Type B pancreatic cell (in vitro differentiated cells): Measurements from ENCODE around the gene ARHGAP40. TPM values are rescaled to one million over a fixed set of nuclear protein-coding genes. Genes with fewer than 3 reads are reported as not detected.

Experiments used
- DNase-seq: peaks from one replicate; pipeline ENCODE4 v3.0.0; 2021; ENCODE audit warnings: mixed read lengths; ENCODE audit not compliant: unreplicated experiment; ENCODE audit errors: extremely low spot score
- H3K27ac Mint-ChIP-seq: 2 replicates; pipeline ENCODE4 v1.8.0; 2021; ENCODE audit warnings: mild to moderate bottlenecking, mixed read lengths
- H3K27me3 Mint-ChIP-seq: 2 replicates; pipeline ENCODE4 v1.8.0; 2021; ENCODE audit warnings: mixed read lengths
- H3K36me3 Mint-ChIP-seq: 2 replicates; pipeline ENCODE4 v1.8.0; 2021; ENCODE audit warnings: mixed read lengths
- H3K4me1 Mint-ChIP-seq: one replicate; pipeline ENCODE4 v1.8.0; 2021; ENCODE audit warnings: mixed read lengths; ENCODE audit not compliant: unreplicated experiment
- H3K4me3 Mint-ChIP-seq: 2 replicates; pipeline ENCODE4 v1.8.0; 2021; ENCODE audit warnings: mild to moderate bottlenecking, mixed read lengths
- H3K9me3 Mint-ChIP-seq: 2 replicates; pipeline ENCODE4 v1.8.0; 2021; ENCODE audit warnings: mixed read lengths
- total RNA-seq: library from RNA; stranded (reverse); gene quantifications from 2 replicates; pipeline ENCODE4 v1.2.1, GENCODE V29; 2021; ENCODE audit warnings: low replicate concordance
- TF ChIP-seq, protein P1 (sequence below): fragments of 200-600 bp; sonication (generic); conservative IDR thresholded peaks from 2 replicates; pipeline ENCODE4 v1.5.0; 2021; ENCODE audit warnings: antibody characterized with exemption, mild to moderate bottlenecking

Gene ARHGAP40
- total RNA-seq, 1 donor from 2014 or later: 1.7 TPM

DNA sequence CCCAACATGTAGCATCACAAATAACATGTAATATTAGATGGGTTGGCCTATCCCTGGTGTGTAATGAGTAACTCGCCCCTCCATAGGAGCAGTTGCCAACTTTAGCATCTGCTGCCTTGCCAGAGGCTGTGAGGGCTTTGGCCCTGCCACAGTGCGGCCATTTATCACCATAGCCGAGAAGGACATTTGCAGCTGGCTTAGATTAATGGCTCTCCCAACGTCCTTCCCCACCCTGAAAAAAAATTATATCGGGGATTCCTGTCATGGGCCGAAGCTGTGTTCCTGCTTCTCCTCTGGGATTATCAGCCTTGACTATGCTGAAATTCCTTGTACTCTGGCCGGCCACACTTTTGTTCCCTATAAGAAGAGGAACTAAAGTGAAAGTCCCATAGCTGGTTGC, 28.2 kb upstream of the ARHGAP40 start:
- DNase-seq: no peak
- H3K27me3 Mint-ChIP-seq: no peaks in the 10 kb centered on the region
- TF ChIP-seq, protein P1, sequence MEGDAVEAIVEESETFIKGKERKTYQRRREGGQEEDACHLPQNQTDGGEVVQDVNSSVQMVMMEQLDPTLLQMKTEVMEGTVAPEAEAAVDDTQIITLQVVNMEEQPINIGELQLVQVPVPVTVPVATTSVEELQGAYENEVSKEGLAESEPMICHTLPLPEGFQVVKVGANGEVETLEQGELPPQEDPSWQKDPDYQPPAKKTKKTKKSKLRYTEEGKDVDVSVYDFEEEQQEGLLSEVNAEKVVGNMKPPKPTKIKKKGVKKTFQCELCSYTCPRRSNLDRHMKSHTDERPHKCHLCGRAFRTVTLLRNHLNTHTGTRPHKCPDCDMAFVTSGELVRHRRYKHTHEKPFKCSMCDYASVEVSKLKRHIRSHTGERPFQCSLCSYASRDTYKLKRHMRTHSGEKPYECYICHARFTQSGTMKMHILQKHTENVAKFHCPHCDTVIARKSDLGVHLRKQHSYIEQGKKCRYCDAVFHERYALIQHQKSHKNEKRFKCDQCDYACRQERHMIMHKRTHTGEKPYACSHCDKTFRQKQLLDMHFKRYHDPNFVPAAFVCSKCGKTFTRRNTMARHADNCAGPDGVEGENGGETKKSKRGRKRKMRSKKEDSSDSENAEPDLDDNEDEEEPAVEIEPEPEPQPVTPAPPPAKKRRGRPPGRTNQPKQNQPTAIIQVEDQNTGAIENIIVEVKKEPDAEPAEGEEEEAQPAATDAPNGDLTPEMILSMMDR: no peak
- no peaks in the 10 kb centered on the region for H3K4me1 Mint-ChIP-seq
- H3K36me3 Mint-ChIP-seq: peaks cover 35% of the 10 kb centered on the region
- H3K27ac Mint-ChIP-seq: no peak overlapping the region
- no peak overlapping the region for H3K4me3 Mint-ChIP-seq
- H3K9me3 Mint-ChIP-seq: no peaks in the 10 kb centered on the region

DNA sequence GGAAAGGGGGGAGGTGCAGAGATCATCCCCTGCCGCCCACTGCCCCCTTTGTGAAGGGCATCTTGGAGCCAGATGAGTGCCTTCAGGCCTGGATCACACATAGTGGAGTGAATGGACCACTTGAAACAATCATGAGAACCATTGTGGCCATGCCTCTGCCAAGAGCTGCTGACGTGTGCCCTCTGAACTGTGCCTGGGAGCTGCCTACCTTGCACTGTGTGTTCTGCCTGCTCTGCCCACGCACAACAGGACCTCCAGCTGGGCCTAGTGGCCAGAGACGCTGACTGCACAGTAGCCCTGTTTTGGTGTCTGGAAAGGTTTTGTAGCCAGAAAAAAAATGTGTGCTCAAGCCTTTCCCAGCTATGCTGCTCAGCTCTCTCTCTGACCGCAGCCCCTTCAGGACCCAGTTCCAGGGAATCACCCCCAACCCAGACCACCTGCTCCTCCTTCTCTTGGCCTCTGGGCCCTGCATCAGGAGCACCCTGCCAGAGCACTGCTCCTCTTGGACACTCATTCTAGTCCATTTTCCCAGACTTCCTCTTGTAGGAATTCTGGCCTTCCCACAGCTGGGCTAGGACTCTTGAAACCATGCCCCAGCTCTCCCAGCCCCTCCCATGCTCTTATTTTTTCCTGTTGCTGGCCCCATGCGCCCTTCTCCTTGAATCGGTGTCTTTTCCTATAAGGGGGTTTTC, 22.2 kb upstream of the ARHGAP40 start:
- TF ChIP-seq, protein P1: no peak
- no peak overlapping the region for H3K27ac Mint-ChIP-seq
- no peaks in the 10 kb centered on the region for H3K27me3 Mint-ChIP-seq
- H3K36me3 Mint-ChIP-seq: peaks cover 15% of the 10 kb centered on the region
- no peak for DNase-seq
- no peak overlapping the region for H3K4me3 Mint-ChIP-seq
- no peaks in the 10 kb centered on the region for H3K4me1 Mint-ChIP-seq
- no peaks in the 10 kb centered on the region for H3K9me3 Mint-ChIP-seq

DNA sequence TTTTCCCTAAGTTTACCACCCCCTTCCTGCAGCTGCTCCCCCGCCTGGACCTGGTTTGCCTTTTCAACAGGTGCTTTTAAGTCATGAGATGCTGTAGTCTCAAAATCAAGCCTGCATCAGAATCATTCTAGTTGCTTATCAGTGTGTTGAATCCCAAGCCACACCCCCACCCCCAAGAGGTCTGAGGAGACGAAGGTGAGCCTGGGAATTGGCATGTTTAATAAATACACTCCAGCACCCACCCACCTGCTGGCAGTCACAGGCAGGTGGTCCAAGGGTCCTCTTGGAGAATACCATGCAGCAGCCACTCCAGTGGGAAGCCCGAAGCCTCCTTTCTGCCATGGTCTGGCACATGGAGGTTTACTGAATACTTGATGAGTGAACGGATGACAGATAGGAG, 21.7 kb upstream of the ARHGAP40 start:
- Mint-ChIP-seq H3K9me3 (no peaks in the 10 kb centered on the region), H3K27ac (no peak overlapping the region), H3K4me3 (no peak overlapping the region), H3K27me3 (no peaks in the 10 kb centered on the region), H3K4me1 (no peaks in the 10 kb centered on the region), H3K36me3 (peaks cover 11% of the 10 kb centered on the region)
- TF ChIP-seq, protein P1: no peak
- no peak for DNase-seq

DNA sequence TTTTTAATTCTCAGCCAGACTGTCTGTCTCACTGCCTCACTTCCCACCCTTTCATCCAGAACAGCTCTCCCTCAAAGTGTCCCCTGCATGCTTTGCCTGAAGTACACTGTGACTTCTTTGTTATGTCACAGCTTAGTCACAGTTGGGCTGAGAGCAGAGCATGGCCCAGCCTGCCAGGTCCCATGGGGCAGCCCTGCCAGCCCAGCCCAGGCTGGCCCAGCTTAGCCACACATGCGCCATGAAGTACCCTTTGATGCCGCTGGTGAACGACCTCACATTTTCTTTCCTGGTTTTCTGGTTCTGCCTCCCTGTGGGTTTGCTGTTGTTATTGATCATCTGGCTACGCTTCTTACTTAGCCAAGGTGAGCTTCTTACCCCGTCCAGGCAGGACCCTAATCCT, 20.6 kb upstream of the ARHGAP40 start, which contains the start of gene ADIG:
ADIG (plus strand) TSS at position 185 of the 400 bp plus-strand sequence; CDS start at position 239, 54 bp downstream.
- Mint-ChIP-seq H3K4me3 (no peak within 1 kb of the TSS), H3K27ac (no peak within 1 kb of the TSS), H3K9me3 (no peaks in the 10 kb centered on the region), H3K36me3 (peaks cover 7% of the 10 kb centered on the region), H3K4me1 (no peaks in the 10 kb centered on the region), H3K27me3 (no peaks in the 10 kb centered on the region)
- TF ChIP-seq, protein P1: no peak
- DNase-seq: no peak

DNA sequence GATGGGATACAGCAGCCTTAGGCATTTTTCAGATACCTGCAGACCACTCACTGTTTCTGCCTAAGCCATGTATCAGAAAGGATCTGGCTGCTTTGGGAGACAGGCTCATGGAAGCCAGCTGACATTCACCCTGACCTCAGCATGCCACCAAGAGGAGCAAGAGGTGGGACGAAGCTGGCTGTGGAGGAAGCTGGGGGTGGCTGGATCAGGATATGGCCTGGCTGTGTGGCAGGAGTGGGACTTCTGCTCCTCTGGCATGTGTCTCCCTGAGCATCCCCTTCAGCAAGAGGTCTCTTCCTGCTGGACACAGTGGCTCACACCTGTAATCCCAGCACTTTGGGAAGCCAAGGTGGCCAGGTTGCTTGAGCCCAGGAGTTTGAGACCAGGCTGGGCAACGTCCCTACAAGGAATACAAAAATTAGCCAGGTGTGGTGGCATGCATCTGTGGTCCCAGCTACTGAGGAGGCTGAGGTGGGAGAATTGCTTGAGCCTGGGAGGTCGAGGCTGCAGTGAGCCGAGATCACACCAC, 19.7 kb upstream of the ARHGAP40 start:
- H3K9me3 Mint-ChIP-seq: no peaks in the 10 kb centered on the region
- no peak overlapping the region for H3K27ac Mint-ChIP-seq
- peaks cover 1% of the 10 kb centered on the region for H3K36me3 Mint-ChIP-seq
- no peak for DNase-seq
- TF ChIP-seq, protein P1: no peak
- H3K4me1 Mint-ChIP-seq: no peaks in the 10 kb centered on the region
- no peaks in the 10 kb centered on the region for H3K27me3 Mint-ChIP-seq
- H3K4me3 Mint-ChIP-seq: no peak overlapping the region
